ENCODE measurements around the gene SYCE1. TPM values are rescaled to one million over a fixed set of nuclear protein-coding genes. Genes with fewer than 3 reads are reported as not detected.

The SYCE1 gene, protein sequence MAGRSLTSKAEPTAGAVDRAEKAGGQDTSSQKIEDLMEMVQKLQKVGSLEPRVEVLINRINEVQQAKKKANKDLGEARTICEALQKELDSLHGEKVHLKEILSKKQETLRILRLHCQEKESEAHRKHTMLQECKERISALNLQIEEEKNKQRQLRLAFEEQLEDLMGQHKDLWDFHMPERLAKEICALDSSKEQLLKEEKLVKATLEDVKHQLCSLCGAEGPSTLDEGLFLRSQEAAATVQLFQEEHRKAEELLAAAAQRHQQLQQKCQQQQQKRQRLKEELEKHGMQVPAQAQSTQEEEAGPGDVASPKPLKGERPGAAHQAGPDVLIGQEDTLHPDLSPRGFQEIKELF
- 0.58 TPM in 1 of 2 replicates, not detected in the other for total RNA-seq

DNA sequence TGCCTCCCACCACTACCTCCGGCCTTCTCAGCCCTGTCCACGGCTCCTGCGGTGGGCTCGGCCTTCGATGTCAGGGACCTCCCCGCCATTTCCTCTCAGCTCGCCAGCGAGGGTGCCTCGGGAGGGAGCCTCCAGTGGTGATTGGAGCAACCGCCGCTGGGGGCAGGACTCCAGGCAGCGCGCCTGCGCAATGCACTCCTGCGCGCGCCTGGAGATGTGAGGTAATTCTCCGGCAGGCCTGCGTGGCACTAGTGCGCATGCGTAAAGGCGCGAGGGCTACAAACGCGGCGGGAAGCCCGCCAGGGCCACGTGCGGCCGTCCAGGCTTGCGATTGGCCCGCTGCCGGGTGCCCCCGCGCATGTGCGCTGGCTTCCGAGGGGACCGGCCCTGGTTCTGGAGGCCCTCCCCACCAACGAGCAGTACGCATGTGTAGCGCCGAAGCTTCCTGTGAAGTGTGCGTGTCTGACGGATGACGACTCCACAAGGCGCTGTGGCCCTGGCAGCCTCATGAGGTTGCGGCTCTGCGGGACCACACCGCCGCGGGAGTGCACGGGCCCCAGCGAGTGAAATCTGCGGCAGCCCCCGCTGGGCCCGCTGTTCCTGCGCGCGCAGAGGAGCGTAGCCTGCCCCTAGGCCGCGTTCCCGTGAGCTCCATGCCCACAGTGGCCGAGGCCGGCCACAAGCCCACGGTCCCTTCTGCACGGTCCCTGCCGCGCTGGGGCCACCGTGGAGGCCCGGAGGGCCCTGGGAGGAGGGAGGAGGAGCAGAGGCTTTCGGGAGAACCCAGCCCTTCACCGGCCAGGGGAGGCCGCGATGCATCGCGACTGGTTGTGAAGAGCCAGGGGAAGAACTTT is at the start of gene SYCE1:
SYCE1 (minus strand) TSS at position 143 of the 854 bp plus-strand sequence; CDS start at position 89, 54 bp downstream.

DNA sequence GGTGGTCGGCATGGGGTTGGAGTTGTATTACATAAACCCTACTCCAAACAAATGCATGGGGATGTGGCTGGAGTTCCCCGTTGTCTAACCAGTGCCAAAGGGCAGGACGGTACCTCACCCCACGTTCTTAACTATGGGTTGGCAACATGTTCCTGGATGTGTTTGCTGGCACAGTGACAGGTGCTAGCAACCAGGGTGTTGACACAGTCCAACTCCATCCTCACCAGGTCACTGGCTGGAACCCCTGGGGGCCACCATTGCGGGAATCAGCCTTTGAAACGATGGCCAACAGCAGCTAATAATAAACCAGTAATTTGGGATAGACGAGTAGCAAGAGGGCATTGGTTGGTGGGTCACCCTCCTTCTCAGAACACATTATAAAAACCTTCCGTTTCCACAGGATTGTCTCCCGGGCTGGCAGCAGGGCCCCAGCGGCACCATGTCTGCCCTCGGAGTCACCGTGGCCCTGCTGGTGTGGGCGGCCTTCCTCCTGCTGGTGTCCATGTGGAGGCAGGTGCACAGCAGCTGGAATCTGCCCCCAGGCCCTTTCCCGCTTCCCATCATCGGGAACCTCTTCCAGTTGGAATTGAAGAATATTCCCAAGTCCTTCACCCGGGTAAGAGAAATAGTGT is 38.3 kb downstream of the SYCE1 start, which contains the start of gene CYP2E1:
CYP2E1 (plus strand) TSS at position 407 of the 632 bp plus-strand sequence; CDS start at position 440, 33 bp downstream.

Other genes with a start within 250 kb of the SYCE1 start
- gene CALY, start 228.7 kb downstream of the SYCE1 start, total RNA-seq = not detected in 2 replicates
- gene PRAP1, start 218.2 kb downstream of the SYCE1 start, total RNA-seq = not detected in 2 replicates
- gene FUOM, start 207.6 kb downstream of the SYCE1 start, total RNA-seq = 41.2 and 50.0 TPM in 2 replicates
- 149 and 150 TPM in 2 replicates for gene ECHS1, start 192.2 kb downstream of the SYCE1 start, total RNA-seq
- 8.6 and 12.9 TPM in 2 replicates for gene PAOX, start 186.3 kb downstream of the SYCE1 start, total RNA-seq
- 23.2 and 30.0 TPM in 2 replicates for gene MTG1, start 171.4 kb downstream of the SYCE1 start, total RNA-seq
- 0.89 and 2.0 TPM in 2 replicates for gene SPRN, start 141.0 kb downstream of the SYCE1 start, total RNA-seq
- gene SCART1, start 111.6 kb downstream of the SYCE1 start, total RNA-seq = under 0.01 and 0.18 TPM in 2 replicates
- 0.18 TPM in 1 of 2 replicates, not detected in the other for gene CYP2E1, start 38.2 kb downstream of the SYCE1 start, total RNA-seq
- not detected in 2 replicates for gene FRG2B, start 61.2 kb upstream of the SYCE1 start, total RNA-seq